HG03354 (cell line): ENCODE measurements around the gene FRA10AC1.
"Not testable (repeated sequence)": the region's sequence is repeated elsewhere in the genome, so short reads cannot be mapped to it uniquely, and the experiment has no call there.

ENCODE experiments used
- ATAC-seq: cut with Tn5 transposase; IDR thresholded peaks from one replicate; pipeline ENCODE4 v1.9.1; 2021; ENCODE audit warnings: mild to moderate bottlenecking; ENCODE audit not compliant: unreplicated experiment, poor library complexity, severe bottlenecking

FRA10AC1 gene

DNA sequence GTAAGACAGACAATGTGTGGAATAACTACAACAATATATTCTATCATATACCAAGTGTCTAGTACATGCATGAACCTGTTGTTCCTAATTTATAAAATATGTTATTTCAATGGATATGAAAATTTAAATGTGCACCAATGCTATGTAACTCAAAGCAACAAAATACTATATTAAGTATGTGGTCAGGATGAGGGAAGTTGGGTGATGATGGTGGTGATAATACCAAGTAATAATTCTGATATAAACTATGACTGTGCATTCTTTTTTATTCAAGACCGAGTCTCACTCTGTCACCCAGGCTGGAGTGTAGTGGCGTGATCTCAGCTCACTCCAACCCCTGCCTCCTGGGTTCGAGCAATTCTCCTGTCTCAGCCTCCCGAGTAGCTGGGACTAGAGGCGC is 2.1 kb upstream of the FRA10AC1 start:
- no peak for ATAC-seq

DNA sequence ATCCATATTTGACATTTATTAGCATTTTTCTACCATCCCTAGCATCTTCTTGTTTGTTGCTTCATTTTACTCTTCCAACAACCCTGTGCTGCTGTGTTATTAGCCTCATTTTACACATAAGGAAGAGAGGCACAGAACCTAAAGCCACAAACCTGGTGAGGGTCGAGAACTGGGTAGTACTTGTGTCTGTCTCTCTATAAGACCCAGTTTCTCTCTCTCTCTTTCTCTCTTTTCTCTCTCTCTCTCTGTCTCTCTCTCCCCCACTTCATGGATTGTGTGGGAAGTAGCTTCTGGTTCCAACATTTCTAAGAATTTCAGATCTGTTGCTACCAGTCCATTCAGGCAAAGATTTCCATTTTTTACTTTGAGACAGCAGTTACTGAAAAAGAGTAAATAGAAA is 1.4 kb upstream of the FRA10AC1 start:
- no peak for ATAC-seq

DNA sequence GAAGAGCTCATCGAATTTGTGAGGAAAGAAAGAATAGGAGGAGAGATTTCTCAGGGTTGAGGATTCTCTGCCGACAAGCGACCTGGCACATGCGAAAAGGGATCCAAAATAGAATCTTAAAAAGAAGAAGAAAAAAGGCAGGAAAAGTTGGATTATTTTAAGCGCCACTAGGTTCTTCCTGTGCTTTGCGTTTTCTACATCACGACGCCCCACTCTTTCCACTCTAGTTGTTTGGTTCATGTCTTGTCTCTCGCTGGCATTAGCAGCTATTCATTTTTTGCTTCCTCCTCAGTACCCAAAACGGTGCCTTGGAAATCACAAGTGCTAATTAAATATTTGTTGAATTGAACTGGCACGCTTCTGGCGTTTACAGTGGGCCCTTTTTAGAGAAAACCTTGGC is 674 bp upstream of the FRA10AC1 start:
- ATAC-seq, result peak; percentile 18

DNA sequence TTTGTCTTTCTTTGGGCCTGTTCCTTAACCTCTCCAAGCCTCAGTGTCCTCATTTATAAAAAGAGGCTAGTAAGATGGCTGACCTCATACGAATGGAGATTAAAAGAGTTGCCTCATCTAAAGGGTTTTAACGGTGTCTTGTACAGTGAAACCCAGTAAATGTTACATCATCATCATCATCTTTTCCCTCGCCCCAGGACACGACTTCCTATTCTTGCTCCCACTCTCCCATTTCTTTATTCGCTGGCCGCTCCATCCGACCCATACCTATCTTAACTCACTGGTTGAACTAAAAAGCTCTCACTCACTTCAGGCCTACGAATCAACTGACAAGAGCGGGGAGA is 554 bp downstream of the FRA10AC1 start:
- ATAC-seq, result peak; percentile 32

DNA sequence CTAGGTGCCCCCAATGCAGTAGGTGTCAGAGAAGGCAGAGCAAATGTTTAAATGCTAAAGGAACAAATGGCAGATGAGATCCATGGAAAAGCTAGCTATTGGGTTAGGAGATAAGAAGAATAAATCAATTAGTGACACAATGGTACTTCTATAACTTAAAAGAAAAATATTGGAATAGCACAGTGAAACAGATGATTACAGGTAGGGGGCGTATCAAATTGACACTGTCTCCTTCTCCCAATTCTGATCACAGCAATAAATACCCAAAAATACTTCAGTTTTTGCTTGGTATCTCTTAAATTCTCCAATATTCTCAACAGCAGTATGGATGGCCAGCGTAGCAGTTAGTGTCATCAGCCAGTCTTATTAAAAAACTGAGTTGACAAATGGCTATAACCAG is 5.2 kb downstream of the FRA10AC1 start:
- ATAC-seq, result no peak

DNA sequence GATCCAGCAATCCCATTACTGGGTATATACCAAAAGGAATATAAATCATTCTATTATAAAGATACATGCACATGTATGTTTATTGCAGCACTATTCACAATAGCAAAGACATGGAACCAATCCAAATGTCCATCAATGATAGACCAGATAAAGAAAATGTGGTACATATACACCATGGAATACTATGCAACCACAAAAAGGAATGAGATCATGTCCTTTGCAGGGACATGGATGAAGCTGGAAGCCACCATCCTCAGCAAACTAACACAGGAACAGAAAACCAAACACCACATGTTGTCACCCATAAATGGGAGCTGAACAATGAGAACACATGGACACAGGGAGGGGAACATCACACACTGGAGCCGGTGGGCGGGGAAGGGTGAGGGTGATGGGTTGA is 5.8 kb downstream of the FRA10AC1 start:
- ATAC-seq, result not testable (repeated sequence)

DNA sequence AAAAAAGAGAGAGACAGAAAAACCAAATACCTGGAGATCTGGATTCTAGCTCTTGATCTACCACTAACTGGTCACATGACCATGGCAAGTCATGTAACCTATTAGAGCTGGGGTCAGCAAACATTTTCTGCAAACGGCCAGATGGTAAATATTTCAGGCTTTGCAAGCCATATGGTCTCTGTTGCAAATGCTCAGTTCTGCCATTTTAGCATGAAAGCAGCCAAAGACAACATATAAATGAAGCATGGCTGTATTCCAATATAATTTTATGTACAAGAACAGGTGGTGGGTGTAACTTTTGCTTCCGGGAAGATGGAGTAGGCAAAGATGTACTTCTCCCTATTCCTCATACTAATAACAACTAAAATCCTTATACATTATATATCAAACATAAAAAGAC is 6.7 kb downstream of the FRA10AC1 start:
- ATAC-seq, result no peak

DNA sequence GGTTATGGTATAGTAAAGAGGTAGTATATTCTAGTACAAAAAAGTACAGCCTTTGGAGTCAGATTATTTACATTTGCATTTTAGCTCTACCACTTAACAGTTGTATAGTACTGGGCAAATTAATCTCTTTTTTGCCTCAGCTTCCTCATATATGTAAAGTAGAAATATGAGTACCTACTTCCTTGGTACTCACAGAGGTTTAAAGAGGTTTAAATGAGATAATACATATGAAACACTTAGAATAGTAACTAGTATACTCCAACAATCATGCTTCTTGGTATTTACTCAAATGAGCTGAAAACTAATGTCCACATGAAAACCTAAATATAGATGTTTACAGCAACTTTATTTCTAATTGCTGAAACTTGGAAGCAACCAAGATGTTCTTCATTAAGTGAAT is 14.7 kb downstream of the FRA10AC1 start:
- ATAC-seq, result no peak

DNA sequence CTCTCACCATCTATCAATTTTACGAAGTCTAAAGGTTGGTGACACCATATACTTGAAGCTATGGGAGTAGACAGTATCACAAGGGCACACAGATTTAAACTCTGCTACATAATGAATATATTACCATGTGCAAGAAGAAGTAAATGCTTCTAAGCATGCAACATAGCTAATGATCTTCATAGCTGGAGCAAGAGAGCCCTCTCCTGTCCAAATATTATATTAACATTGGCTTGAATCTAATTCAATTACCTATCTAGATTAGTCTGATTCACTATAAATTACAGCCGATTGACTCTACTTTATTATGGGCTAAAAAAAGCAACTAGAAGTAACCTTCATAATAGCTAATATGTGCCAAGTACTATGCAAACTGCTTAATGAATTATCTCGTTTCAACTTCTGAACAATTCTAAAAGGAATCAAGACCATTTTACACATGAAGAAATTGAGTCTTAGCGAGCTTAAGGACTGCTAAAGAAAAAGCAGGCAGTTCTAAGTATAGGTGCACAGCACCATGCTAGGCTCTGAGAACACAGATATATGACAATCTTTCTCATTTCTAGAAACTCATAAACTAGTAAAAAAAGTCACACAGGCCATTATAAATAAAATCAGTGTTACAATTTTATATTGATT is 21.9 kb downstream of the FRA10AC1 start:
- no peak for ATAC-seq

DNA sequence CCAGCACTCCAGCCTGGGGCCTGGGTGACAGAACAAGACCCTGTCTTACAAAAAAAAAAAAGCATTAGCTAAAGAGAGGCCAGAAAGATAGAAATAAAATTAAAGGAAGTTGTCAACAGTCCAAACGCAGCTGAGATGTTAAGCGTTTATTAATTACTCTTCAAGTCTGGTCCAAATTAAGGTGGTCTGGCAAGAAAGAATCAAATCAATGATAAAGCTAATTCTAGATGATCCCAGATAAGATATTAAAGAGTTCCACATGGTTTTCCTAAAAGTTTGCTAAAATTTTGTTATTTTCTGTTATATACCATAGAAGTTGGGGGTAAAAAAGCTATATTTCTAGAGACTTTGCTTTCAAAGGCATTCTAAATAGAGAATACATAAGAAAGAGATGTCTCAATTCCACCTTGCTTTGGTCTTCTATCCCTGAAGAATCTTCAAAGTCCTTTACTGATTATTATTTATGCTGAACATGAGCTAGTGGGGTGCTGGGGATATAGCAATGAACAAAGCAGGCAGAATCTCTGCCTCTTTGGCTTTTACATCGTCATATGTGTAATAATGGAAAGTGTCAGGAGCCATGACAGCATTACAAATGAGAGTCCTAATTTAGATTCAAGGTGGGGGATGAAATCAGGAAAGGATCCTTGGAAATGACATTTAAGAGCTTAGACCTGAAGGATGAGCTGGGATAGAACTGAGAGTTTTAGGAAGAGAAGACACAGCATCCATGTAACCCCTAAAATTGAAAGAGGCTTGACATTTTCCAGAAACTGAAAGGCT is 23.4 kb downstream of the FRA10AC1 start:
- no peak for ATAC-seq

DNA sequence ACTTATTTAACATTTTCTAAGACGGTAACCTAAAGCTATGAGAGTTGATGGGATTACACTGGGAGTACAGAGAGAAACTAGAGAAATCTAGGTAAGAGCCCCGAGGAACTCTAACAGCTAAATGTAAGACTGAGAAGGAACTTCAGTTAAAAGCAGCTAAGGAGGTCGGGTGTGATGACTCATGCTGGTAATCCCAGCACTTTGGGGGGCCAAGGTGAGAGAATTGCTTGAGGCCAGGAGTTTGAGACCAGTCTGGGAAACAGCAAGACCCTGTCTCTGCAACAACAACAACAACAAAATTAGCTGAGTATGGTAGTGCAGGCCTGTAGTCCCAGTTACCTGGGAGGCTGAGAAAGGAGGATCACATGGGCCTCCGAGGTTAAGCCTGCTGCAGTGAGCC is 24.0 kb downstream of the FRA10AC1 start:
- no peak for ATAC-seq

DNA sequence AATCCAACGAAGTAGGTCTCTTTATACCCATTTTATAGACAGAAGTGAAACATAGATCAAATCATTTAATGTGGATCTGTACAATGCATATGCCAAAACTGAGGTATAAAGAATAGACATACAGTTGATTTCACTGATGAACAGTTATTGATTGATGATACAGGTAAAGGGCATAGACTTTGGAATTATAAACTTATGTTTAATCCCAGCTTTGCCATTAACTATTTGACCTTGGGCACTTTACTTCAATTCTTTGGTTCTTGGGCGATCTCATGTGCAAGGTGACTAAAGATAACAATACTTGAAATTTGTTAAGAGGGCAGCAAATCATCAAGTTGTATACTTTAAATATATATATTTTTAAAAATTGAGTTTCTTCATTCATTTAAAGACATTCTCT is 28.6 kb downstream of the FRA10AC1 start:
- no peak for ATAC-seq

DNA sequence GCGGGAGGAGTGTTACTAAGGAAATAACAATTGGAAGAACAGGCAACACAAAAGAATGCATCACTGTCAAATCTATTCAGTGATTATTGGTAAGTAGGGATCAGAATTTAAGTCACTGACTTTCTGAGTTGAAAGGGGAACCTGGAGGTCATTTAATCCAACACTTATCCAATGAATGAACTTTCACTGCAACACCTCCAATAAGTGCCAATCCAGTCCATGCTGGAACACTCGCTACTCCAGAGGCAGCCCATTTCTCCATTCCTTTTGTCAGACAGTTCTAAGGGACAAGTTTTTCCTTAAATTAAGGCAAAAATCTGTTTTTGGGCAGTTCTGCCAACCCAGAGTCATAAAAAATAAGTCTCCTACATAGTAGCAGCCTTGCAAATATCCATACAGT is 29.5 kb downstream of the FRA10AC1 start:
- no peak for ATAC-seq

DNA sequence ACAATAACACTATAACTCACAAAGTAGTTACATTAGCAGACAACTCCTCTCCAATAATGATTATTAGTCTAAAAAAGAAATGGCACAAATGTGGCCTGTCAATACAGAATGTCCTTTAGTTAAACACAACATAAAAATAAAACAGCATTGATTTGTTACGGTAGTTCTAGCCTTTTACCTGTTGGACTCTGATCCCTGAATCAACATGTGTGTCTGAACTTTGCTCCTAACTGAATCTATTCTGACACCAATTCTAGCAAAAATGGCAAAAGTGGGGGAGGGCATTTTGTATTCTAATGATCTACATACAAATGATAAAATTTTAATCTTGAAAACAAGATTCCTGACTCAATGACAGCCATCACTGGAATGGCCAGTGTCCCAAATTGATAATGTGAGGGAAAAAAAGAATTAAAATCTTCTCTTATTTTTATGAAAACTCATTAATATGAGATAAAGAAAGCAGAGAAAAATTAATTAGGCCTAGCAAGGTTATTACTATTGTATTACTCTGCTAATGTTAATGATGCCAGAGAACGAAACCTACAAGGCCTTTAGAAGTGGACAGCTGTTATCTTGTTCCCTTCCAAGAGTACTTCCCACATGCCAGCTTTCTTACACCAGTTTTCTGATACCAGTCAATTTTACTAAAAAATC is 30.2 kb downstream of the FRA10AC1 start:
- ATAC-seq, result no peak

DNA sequence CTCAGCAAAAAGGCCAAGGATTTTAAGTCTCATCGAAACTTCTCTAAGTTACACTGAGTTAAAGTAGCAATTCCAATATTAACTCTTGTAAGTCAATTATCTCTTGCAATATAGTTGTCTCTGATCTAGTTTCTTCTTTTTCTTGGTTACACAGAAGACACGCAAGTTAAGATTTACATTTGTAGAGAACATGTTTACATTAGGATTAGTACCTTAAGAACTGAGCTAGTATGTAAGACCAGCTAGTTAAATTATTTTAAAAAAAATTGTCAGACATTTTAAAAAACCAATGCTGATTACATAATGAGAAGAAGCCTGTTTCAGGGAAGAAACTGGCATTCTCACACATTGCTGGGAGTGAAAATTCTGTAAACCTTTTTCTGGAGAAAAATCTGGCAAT is 31.4 kb downstream of the FRA10AC1 start:
- ATAC-seq, result no peak

DNA sequence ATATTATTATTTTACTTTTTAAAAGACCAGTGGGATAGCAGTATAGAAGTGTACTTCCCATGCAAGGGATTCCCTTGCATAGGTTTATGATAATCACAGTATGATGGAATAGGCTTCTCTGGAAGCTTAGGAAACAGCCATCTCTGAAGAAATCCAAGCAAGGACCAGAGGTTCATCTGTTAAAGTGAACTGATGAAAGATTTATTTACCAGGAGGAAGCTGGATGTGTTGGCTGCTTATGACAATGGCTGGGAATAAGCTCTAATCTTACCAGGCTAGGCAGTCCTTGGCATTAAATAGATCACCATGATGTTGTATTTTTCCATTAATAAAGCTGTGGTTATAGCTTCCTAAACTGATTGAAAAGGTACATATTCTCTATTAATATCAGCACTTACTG is 32.0 kb downstream of the FRA10AC1 start:
- no peak for ATAC-seq

DNA sequence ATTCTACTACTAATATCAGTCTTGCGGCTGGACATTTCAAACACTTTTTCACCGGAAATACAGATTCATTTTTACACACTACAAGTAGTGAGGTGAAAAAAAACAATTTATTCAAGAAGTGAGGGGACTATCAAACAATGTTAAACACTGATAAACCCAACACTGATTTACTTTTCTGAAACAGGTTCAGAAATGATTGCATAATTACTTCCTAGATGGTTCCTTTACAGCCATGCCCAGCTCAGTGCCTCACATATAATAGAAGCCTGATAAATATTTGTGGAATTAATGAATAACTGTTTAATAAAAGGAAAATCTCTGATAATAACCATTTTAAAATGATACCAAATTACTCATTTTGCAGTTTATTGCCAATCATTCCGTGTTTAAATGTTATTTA is 34.6 kb downstream of the FRA10AC1 start:
- ATAC-seq, result no peak

DNA sequence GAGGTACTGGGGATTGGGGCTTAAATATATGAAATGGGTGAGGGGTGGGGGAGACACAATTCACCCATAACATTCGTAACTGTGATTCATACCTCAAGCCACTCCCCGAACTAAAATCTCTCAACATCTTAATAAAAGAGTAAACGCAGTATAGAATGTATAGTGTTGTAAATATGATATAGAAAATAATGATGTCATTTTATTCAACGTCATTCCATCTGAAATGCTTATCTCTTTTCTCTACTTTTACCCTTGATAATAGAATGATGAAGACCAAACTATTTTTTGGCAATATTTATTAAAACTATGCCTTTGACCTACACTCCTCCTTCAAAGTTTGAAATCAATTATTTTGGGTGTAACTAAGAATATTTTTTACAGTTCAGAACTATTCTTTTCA is 36.4 kb downstream of the FRA10AC1 start:
- ATAC-seq, result no peak

DNA sequence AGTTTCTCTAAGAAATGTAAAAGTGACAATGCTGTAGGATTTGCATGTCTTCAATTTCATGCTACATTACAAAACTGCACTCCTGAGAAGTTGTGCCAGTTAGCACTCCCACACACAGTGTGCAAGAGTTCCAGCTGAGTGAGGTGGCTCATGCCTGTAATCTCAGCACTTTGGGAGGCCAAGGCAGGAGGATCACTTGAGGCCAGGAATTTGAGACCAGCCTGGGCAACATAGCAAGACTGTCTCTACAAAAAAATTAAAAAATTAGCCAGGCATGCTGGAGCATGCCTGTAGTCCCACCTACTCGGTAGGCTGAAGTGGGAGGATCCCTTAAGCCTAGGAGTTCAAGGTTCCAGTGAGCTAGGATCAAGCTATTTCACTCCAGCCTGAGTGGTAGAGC is 44.6 kb downstream of the FRA10AC1 start:
- no peak for ATAC-seq

DNA sequence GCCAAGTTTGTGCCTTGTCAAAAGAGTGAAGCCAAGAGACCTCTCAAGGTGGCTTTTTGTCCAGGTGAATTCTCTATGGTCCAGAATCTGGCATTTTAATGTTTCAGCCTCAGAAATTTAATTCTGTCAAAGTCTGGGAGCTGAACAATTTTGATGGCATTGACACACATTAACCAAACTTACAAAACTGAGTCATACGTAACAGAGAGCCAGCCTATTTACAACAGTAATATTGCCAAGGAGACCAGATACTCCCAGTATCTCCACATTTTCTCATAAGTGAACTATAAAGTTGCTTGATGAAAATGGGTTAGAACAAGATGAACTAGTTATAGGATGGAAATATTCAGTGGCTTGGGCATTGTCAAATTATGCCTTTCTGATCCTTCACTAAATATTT is 46.2 kb downstream of the FRA10AC1 start:
- no peak for ATAC-seq

DNA sequence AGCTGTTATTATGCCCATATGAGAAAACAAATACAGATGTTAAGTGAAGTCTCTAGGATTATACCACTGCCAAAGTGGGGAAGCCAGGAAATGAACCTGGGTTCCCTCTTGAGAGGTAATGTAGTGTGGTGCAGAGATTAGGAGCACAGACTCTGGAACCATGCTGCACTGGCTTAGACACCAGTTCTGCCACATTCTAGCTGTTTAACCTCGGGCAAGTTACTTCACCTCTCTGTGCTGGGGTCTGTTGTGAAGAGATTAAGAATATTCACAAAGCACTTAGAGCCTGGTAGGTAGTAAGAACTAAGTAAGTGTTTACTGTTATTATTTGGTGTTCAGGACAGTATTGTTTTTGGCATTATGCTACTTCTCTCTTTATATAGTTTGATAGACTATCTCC is 48.2 kb downstream of the FRA10AC1 start:
- ATAC-seq, result no peak
